ENCODE results near the gene LACTBL1. TPM values are rescaled to one million over a fixed set of nuclear protein-coding genes. Genes with fewer than 3 reads are reported as not detected.

LACTBL1 gene
- total and polyA plus RNA-seq, 4 donors = not detected

DNA sequence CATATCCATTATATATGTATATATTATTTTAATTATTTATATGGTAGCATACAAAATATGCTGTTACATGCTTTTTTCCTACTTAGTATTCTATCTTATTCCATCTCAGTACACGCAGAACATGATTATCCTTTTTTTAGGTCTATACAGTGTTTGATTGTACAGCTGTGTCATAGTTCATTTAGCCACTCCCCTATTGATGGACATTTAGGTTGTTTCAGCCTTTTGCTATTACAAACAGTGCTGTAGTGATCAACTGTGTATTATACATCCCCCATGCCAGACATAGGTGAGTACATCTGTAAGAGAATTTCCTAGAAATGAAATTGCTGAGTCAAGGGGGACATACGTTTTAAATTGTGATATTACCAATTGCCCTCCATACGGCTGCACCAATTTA lies 15.6 kb downstream of the LACTBL1 start:
- Histone ChIP-seq H3K9me3 (ENCODE audit: control insufficient read depth in 4 of 4, low read length in 3 of 4) (no peaks in the 10 kb centered on the region), H3K36me3 (ENCODE audit: control insufficient read depth in 4 of 4, insufficient read depth in 3 of 4, low read depth in 1 of 4, low read length in 3 of 4) (no peaks in the 10 kb centered on the region), H3K27ac (ENCODE audit: low read depth in 1 of 2, low read length in 2 of 2) (no peak overlapping the region), H3K4me1 (ENCODE audit: control insufficient read depth in 4 of 4, insufficient read depth in 4 of 4, low read length in 3 of 4) (peaks cover 0 to 5% (median 2%) of the 10 kb centered on the region in 4 donors), H3K27me3 (ENCODE audit: control insufficient read depth in 4 of 4, insufficient read depth in 4 of 4, low read length in 3 of 4) (peaks cover 0 to 12% (median under 1%) of the 10 kb centered on the region in 4 donors), H3K9ac (ENCODE audit: low read depth in 1 of 2, low read length in 2 of 2) (no peak overlapping the region), H3K4me3 (ENCODE audit: low read depth in 1 of 3, low read length in 3 of 3) (no peak overlapping the region)
- TF ChIP-seq RXRA (IDR thresholded peaks at IDR 0.05) (no peak), JUND (IDR thresholded peaks at IDR 0.05) (no peak), YY1 (IDR thresholded peaks at IDR 0.05) (no peak), HNF4G (IDR thresholded peaks at IDR 0.05) (no peak), FOXA2 (IDR thresholded peaks at IDR 0.05) (no peak), EGR1 (IDR thresholded peaks at IDR 0.05; ENCODE audit: low read depth in 2 of 2) (no peak), GABPA (IDR thresholded peaks at IDR 0.05 in 1 of 2, conservative IDR thresholded peaks at IDR 0.05 in 1 of 2) (no peak), TAF1 (conservative IDR thresholded peaks at IDR 0.05) (no peak), RAD21 (IDR thresholded peaks at IDR 0.05) (no peak), FOXA1 (IDR thresholded peaks at IDR 0.05) (no peak), HNF4A (conservative IDR thresholded peaks at IDR 0.05) (no peak), SP1 (IDR thresholded peaks at IDR 0.05) (no peak)
- TF ChIP-seq, protein P1, sequence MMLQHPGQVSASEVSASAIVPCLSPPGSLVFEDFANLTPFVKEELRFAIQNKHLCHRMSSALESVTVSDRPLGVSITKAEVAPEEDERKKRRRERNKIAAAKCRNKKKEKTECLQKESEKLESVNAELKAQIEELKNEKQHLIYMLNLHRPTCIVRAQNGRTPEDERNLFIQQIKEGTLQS (IDR thresholded peaks at IDR 0.05) = no peak
- TF ChIP-seq, protein P2, sequence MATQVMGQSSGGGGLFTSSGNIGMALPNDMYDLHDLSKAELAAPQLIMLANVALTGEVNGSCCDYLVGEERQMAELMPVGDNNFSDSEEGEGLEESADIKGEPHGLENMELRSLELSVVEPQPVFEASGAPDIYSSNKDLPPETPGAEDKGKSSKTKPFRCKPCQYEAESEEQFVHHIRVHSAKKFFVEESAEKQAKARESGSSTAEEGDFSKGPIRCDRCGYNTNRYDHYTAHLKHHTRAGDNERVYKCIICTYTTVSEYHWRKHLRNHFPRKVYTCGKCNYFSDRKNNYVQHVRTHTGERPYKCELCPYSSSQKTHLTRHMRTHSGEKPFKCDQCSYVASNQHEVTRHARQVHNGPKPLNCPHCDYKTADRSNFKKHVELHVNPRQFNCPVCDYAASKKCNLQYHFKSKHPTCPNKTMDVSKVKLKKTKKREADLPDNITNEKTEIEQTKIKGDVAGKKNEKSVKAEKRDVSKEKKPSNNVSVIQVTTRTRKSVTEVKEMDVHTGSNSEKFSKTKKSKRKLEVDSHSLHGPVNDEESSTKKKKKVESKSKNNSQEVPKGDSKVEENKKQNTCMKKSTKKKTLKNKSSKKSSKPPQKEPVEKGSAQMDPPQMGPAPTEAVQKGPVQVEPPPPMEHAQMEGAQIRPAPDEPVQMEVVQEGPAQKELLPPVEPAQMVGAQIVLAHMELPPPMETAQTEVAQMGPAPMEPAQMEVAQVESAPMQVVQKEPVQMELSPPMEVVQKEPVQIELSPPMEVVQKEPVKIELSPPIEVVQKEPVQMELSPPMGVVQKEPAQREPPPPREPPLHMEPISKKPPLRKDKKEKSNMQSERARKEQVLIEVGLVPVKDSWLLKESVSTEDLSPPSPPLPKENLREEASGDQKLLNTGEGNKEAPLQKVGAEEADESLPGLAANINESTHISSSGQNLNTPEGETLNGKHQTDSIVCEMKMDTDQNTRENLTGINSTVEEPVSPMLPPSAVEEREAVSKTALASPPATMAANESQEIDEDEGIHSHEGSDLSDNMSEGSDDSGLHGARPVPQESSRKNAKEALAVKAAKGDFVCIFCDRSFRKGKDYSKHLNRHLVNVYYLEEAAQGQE (IDR thresholded peaks at IDR 0.05) = no peak
- TF ChIP-seq, protein P3, sequence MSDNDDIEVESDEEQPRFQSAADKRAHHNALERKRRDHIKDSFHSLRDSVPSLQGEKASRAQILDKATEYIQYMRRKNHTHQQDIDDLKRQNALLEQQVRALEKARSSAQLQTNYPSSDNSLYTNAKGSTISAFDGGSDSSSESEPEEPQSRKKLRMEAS (IDR thresholded peaks at IDR 0.05) = no peak
- TF ChIP-seq, protein P4, sequence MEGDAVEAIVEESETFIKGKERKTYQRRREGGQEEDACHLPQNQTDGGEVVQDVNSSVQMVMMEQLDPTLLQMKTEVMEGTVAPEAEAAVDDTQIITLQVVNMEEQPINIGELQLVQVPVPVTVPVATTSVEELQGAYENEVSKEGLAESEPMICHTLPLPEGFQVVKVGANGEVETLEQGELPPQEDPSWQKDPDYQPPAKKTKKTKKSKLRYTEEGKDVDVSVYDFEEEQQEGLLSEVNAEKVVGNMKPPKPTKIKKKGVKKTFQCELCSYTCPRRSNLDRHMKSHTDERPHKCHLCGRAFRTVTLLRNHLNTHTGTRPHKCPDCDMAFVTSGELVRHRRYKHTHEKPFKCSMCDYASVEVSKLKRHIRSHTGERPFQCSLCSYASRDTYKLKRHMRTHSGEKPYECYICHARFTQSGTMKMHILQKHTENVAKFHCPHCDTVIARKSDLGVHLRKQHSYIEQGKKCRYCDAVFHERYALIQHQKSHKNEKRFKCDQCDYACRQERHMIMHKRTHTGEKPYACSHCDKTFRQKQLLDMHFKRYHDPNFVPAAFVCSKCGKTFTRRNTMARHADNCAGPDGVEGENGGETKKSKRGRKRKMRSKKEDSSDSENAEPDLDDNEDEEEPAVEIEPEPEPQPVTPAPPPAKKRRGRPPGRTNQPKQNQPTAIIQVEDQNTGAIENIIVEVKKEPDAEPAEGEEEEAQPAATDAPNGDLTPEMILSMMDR (IDR thresholded peaks at IDR 0.05; ENCODE audit: low read depth, low read length, missing input control) = no peak
- TF ChIP-seq, protein P5, sequence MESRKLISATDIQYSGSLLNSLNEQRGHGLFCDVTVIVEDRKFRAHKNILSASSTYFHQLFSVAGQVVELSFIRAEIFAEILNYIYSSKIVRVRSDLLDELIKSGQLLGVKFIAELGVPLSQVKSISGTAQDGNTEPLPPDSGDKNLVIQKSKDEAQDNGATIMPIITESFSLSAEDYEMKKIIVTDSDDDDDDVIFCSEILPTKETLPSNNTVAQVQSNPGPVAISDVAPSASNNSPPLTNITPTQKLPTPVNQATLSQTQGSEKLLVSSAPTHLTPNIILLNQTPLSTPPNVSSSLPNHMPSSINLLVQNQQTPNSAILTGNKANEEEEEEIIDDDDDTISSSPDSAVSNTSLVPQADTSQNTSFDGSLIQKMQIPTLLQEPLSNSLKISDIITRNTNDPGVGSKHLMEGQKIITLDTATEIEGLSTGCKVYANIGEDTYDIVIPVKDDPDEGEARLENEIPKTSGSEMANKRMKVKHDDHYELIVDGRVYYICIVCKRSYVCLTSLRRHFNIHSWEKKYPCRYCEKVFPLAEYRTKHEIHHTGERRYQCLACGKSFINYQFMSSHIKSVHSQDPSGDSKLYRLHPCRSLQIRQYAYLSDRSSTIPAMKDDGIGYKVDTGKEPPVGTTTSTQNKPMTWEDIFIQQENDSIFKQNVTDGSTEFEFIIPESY (IDR thresholded peaks at IDR 0.05) = no peak
- WGBS = 77% methylated on average over 3 of the region's 3 CpGs
- no peak for DNase-seq (ENCODE audit: low spot score)
